ENCODE data around the gene TSPAN18. TPM values are rescaled to one million over a fixed set of nuclear protein-coding genes. Genes with fewer than 3 reads are reported as not detected.

TSPAN18 gene
- total RNA-seq, 1 experiment from 2014 or later = 31.5 TPM

GRCh38 chr11:44778195-44779100 lies 51.7 kb downstream of the TSPAN18 start:
- H3K9me3 ChIP-seq (replicated peaks) = no peaks in the 10 kb centered on the region
- H3K4me1 ChIP-seq = peaks cover 22% of the 10 kb centered on the region
- no peak overlapping the region for H3K27ac ChIP-seq
- no peak for DNase-seq
- no peaks in the 10 kb centered on the region for H3K27me3 ChIP-seq
- no peak overlapping the region for H3K4me3 ChIP-seq
- H3K36me3 ChIP-seq = 0 out of 2 replicates have a peak, but pooled peaks cover 3% of the 10 kb centered on the region

GRCh38 chr11:44779736-44780520 lies 53.2 kb downstream of the TSPAN18 start:
- Histone ChIP-seq H3K36me3 (0 out of 2 replicates have a peak, but pooled peaks cover 3% of the 10 kb centered on the region), H3K27ac (no peak overlapping the region), H3K4me3 (no peak overlapping the region), H3K9me3 (replicated peaks) (no peaks in the 10 kb centered on the region), H3K27me3 (no peaks in the 10 kb centered on the region), H3K4me1 (peaks cover 7% of the 10 kb centered on the region)
- no peak for DNase-seq

DNA sequence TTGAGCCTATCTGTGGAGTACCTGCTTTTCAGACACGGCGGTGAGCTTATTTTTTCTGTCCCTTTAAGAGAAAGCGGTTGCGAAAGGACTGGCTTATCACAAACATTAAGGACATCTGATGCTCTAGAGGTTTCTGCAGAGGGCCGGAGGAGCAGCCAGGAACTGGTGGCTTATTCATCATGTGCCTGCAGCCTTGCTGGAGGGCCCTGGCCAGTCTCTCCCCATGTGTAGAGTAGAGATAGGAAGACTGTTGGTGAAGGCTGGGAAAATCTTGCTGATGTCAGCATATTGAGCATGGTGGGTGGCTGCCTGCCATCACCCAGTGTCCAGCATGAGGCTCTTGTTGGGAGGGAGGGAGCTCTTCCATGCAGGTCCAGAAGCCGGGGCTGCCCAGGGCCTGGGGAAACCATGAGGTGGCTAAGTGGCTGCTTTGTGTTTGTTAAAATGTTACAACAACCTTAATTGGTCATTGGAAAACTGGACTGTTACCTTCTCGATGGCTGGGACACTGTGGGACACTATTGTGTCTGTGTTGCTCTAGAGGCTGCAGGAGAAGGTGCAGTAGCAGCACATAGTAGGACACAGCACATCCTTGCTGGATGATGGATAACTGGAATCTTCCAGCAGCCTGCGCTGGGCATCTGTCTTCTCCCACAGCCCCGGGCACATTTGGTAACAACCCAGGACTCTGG lies 54.3 kb downstream of the TSPAN18 start:
- H3K4me1 ChIP-seq = no peaks in the 10 kb centered on the region
- no peaks in the 10 kb centered on the region for H3K9me3 ChIP-seq (replicated peaks)
- no peak for DNase-seq
- H3K36me3 ChIP-seq = 0 out of 2 replicates have a peak, but pooled peaks cover 3% of the 10 kb centered on the region
- H3K27me3 ChIP-seq = no peaks in the 10 kb centered on the region
- H3K27ac ChIP-seq = no peak overlapping the region
- H3K4me3 ChIP-seq = no peak overlapping the region

- no peak for DNase-seq
- H3K4me1 ChIP-seq = no peaks in the 10 kb centered on the region
- H3K27ac ChIP-seq = no peak overlapping the region
- H3K4me3 ChIP-seq = no peak overlapping the region
- H3K36me3 ChIP-seq = 0 out of 2 replicates have a peak, but pooled peaks cover 3% of the 10 kb centered on the region
- H3K27me3 ChIP-seq = no peaks in the 10 kb centered on the region
- no peaks in the 10 kb centered on the region for H3K9me3 ChIP-seq (replicated peaks)
Measured at GRCh38 chr11:44781655-44782054, 54.9 kb downstream of the TSPAN18 start.

DNA sequence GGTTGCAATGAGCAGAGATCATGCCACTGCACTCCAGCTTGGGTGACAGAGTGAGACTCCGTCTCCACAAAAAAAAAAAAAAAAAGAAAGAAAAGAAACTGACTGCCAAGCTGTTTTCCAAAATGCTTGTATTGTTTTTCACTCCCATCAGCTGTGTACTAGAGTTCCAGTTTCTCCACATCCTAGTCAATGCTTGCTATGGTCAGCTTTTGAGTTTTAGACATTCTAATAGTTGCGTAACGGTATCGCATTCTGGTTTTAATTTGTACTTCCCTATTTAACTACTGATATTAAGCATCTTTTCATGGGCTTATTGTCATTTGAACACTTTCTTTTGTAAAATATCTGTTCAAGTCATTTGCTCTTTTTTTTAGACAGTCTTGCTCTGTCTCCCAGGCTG lies 55.7 kb downstream of the TSPAN18 start:
- DNase-seq = no peak
- no peaks in the 10 kb centered on the region for H3K4me1 ChIP-seq

DNA sequence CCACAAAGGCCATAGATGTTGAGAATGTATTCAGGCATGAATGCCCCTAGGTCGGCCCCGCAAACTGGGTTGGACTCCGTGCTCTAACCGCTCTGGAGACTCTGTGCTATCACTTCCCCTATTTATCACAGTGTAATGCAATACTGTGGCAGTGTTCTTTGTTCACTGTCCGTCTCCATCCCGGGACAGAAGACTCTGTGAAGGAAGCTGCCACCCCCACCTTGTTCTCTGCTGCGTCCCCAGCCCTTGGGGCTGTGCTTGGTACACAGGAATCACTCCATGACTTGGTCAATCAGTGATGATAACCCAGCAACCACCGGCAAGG lies 57.6 kb downstream of the TSPAN18 start:
- Histone ChIP-seq H3K36me3 (0 out of 2 replicates have a peak, but pooled peaks cover 3% of the 10 kb centered on the region), H3K9me3 (replicated peaks) (no peaks in the 10 kb centered on the region), H3K4me3 (no peak overlapping the region), H3K4me1 (peaks cover 12% of the 10 kb centered on the region), H3K27me3 (no peaks in the 10 kb centered on the region), H3K27ac (no peak overlapping the region)
- no peak for DNase-seq

More for the DNA sequence above, 55.7 kb downstream of the TSPAN18 start:
- H3K4me3 ChIP-seq = no peak overlapping the region
- H3K27ac ChIP-seq = no peak overlapping the region
- 0 out of 2 replicates have a peak, but pooled peaks cover 3% of the 10 kb centered on the region for H3K36me3 ChIP-seq
- no peaks in the 10 kb centered on the region for H3K9me3 ChIP-seq (replicated peaks)
- no peaks in the 10 kb centered on the region for H3K27me3 ChIP-seq

- Histone ChIP-seq H3K4me3 (no peak overlapping the region), H3K27ac (no peak overlapping the region)
- no peak for DNase-seq
Measured at GRCh38 chr11:44784851-44785250, 58.1 kb downstream of the TSPAN18 start.

GRCh38 chr11:44785856-44786607 lies 59.3 kb downstream of the TSPAN18 start:
- Histone ChIP-seq H3K27ac (no peak overlapping the region), H3K36me3 (0 out of 2 replicates have a peak, but pooled peaks cover 3% of the 10 kb centered on the region), H3K4me1 (peaks cover 12% of the 10 kb centered on the region), H3K9me3 (replicated peaks) (no peaks in the 10 kb centered on the region), H3K27me3 (no peaks in the 10 kb centered on the region), H3K4me3 (no peak overlapping the region)
- peak in 1 of 2 experiments; percentile 30 for DNase-seq

More at GRCh38 chr11:44784851-44785250, 58.1 kb downstream of the TSPAN18 start:
- Histone ChIP-seq H3K27me3 (no peaks in the 10 kb centered on the region), H3K36me3 (0 out of 2 replicates have a peak, but pooled peaks cover 3% of the 10 kb centered on the region), H3K9me3 (replicated peaks) (no peaks in the 10 kb centered on the region), H3K4me1 (peaks cover 12% of the 10 kb centered on the region)

DNA sequence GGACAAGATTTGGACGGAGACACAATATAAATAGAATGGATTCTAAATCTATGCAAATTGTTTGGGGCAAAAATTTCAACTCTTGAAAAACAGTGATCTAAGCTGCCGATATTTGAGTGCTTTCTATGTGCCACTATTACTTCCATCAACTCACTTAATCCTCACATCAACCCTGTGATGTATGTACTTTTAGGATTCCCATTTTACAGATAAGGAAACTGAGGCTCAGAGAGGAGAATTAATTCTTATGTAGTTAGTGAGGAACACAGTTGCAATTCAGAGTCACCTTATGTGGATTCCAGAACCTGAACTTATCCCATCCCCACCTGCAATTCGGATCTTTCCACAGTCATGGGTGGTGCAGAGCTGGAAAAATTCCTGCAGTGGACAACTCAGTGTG lies 60.3 kb downstream of the TSPAN18 start:
- H3K27ac ChIP-seq = no peak overlapping the region
- H3K9me3 ChIP-seq (replicated peaks) = no peaks in the 10 kb centered on the region
- no peak overlapping the region for H3K4me3 ChIP-seq
- H3K36me3 ChIP-seq = no peaks in the 10 kb centered on the region
- DNase-seq = no peak
- no peaks in the 10 kb centered on the region for H3K27me3 ChIP-seq
- peaks cover 12% of the 10 kb centered on the region for H3K4me1 ChIP-seq

GRCh38 chr11:44787981-44788380 lies 61.2 kb downstream of the TSPAN18 start:
- H3K9me3 ChIP-seq (replicated peaks) = no peaks in the 10 kb centered on the region
- peaks cover 12% of the 10 kb centered on the region for H3K4me1 ChIP-seq
- H3K27ac ChIP-seq = no peak overlapping the region
- DNase-seq = no peak
- no peaks in the 10 kb centered on the region for H3K36me3 ChIP-seq
- H3K4me3 ChIP-seq = no peak overlapping the region
- H3K27me3 ChIP-seq = no peaks in the 10 kb centered on the region

- peak; percentile 66 to 69 for DNase-seq
- Histone ChIP-seq H3K27ac (no peak overlapping the region), H3K36me3 (no peaks in the 10 kb centered on the region), H3K27me3 (no peaks in the 10 kb centered on the region), H3K4me1 (peaks cover 12% of the 10 kb centered on the region), H3K9me3 (replicated peaks) (no peaks in the 10 kb centered on the region), H3K4me3 (no peak overlapping the region)
Measured at GRCh38 chr11:44788536-44789261, 61.9 kb downstream of the TSPAN18 start.

GRCh38 chr11:44789496-44789895 lies 62.7 kb downstream of the TSPAN18 start:
- H3K9me3 ChIP-seq (replicated peaks) = no peaks in the 10 kb centered on the region
- H3K36me3 ChIP-seq = no peaks in the 10 kb centered on the region
- H3K4me1 ChIP-seq = peaks cover 12% of the 10 kb centered on the region
- no peak for DNase-seq
- no peaks in the 10 kb centered on the region for H3K27me3 ChIP-seq
- no peak overlapping the region for H3K4me3 ChIP-seq
- no peak overlapping the region for H3K27ac ChIP-seq

DNA sequence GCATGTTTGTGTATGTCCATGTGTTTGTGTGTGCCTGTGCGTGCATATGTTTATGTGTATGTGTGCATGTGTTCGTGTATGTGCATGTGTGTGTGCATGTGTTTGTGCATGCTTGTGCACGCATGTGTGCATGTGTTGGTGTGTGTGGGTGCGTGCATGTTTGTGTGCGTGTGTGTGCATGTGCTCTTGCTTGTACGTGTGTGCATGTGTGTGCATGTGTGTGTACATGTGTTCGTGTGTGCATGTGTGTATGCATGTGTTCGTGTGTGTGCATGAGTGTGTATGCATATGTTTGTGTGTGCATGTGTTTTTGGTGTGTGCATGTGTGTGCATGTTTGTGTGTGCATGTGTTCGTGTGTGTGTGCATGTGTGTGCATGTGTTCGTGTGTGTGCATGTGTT lies 63.4 kb downstream of the TSPAN18 start:
- no peak for DNase-seq
- Histone ChIP-seq H3K36me3 (no peaks in the 10 kb centered on the region), H3K27me3 (no peaks in the 10 kb centered on the region), H3K9me3 (replicated peaks) (no peaks in the 10 kb centered on the region), H3K4me3 (no peak overlapping the region), H3K4me1 (peaks cover 12% of the 10 kb centered on the region), H3K27ac (no peak overlapping the region)

All from SJCRH30 (cell line).